Thyroid gland (tissue), 4 donors: ENCODE data around the gene MYOF.

Experiments
- CTCF ChIP-seq, 6 experiments: fragments of 200-600 bp in 3 of 6; fragments of 450-650 bp in 3 of 6; sonication (generic) in 3 of 6; IDR thresholded peaks; one replicate each; pipeline ENCODE4 v1.5.1; 2016 to 2019; ENCODE audit warnings: antibody characterized with exemption in 6 of 6, mild to moderate bottlenecking in 2 of 6, inconsistent platforms in 1 of 6, moderate library complexity in 1 of 6
- POLR2A ChIP-seq, 2 donors: fragments of 450-650 bp; IDR thresholded peaks; one replicate each; pipeline ENCODE4 v1.6.1; 2017; ENCODE audit warnings: antibody characterized with exemption in 2 of 2, mild to moderate bottlenecking in 2 of 2, moderate library complexity in 1 of 2

- TF ChIP-seq CTCF (IDR thresholded peaks at IDR 0.05) (no peak), POLR2A (IDR thresholded peaks at IDR 0.05) (no peak)
Observed at GRCh38 chr10:93404048-93404354, 78.1 kb downstream of the MYOF start.
